Gastrocnemius medialis (tissue), 4 donors: ENCODE results near the gene FKBP9.

Experiments
- CTCF ChIP-seq, 5 experiments: fragments of 450-650 bp in 3 of 5; fragments of 200-600 bp in 2 of 5; sonication (generic) in 2 of 5; IDR thresholded peaks in 4 of 5; conservative IDR thresholded peaks in 1 of 5; 1 replicate in 4 of 5; 2 replicates in 1 of 5; pipeline ENCODE4 v1.5.1; 2016 to 2019; ENCODE audit warnings: antibody characterized with exemption in 5 of 5, mild to moderate bottlenecking in 3 of 5, moderate library complexity in 3 of 5
- POLR2A ChIP-seq, 2 donors: fragments of 450-650 bp; IDR thresholded peaks; one replicate each; pipeline ENCODE4 v1.6.1; 2017; ENCODE audit warnings: antibody characterized with exemption in 2 of 2, mild to moderate bottlenecking in 2 of 2, moderate library complexity in 2 of 2

- TF ChIP-seq POLR2A (IDR thresholded peaks at IDR 0.05) (no peak), CTCF (IDR thresholded peaks at IDR 0.05 in 4 of 5, conservative IDR thresholded peaks at IDR 0.05 in 1 of 5) (no peak)
Observed at GRCh38 chr7:32935558-32935957, 21.7 kb upstream of the FKBP9 start.
